ENCODE results near the gene CACNB1. TPM values are rescaled to one million over a fixed set of nuclear protein-coding genes. Genes with fewer than 3 reads are reported as not detected.
A peak's percentile ranks its signal among the peaks of the same experiment; 100 is the strongest.

CACNB1 gene
- total RNA-seq, 2 experiments from 2014 or later: 14.9 to 15.5 TPM

GRCh38 chr17:39195568-39196160, 1.8 kb downstream of the CACNB1 start:
- H3K9me3 Mint-ChIP-seq: no peaks in the 10 kb centered on the region
- DNase-seq (peak in 4 of 14 experiments; percentile 16 to 63 (median 44)), ATAC-seq (ENCODE audit: poor library complexity) (no peak)
- intact Hi-C loops (cut with DNase I, micrococcal nuclease): no loop called here
- peaks cover 51% of the 10 kb centered on the region for H3K4me1 Mint-ChIP-seq (ENCODE audit: low read depth)
- H3K36me3 Mint-ChIP-seq (ENCODE audit: low read depth): peaks cover 20% of the 10 kb centered on the region
- ChIA-PET CTCF (no interaction called here), POLR2A (interaction anchor here (0.9 to 1.0 kb wide), 3 partner anchors 10 to 43 kb away, joined by 3 to 4 read pairs (median 3); no protein-coding TSS in a partner anchor)
- Histone ChIP-seq H3K27ac (ENCODE audit: low read depth in 1 of 2, low read length in 2 of 2) (peak overlapping the region in 1 of 2 donors; percentile 50), H3K27me3 (ENCODE audit: control insufficient read depth in 1 of 2, insufficient read depth in 2 of 2, low read length in 2 of 2) (no peaks in the 10 kb centered on the region), H3K4me1 (ENCODE audit: insufficient read depth, low read length) (peaks cover 62% of the 10 kb centered on the region), H3K36me3 (ENCODE audit: insufficient read depth, low read length) (peaks cover 24% of the 10 kb centered on the region), H3K9me3 (ENCODE audit: control insufficient read depth in 1 of 2, insufficient read depth in 1 of 2, low read length in 2 of 2) (no peaks in the 10 kb centered on the region), H3K4me3 (ENCODE audit: low read length) (peak overlapping the region; percentile 90)
- H3K27me3 Mint-ChIP-seq: no peaks in the 10 kb centered on the region
- peak overlapping the region; percentile 45 for H3K27ac Mint-ChIP-seq
- peak overlapping the region; percentile 84 for H3K4me3 Mint-ChIP-seq
- TF ChIP-seq CTCF (IDR thresholded peaks at IDR 0.05): no peak

GRCh38 chr17:39194985-39195524, 2.4 kb downstream of the CACNB1 start:
- no peaks in the 10 kb centered on the region for H3K9me3 Mint-ChIP-seq
- no peak overlapping the region for H3K27ac Mint-ChIP-seq
- intact Hi-C loops (cut with DNase I, micrococcal nuclease): no loop called here
- Histone ChIP-seq H3K36me3 (ENCODE audit: insufficient read depth, low read length) (peaks cover 30% of the 10 kb centered on the region), H3K27me3 (ENCODE audit: control insufficient read depth in 1 of 2, insufficient read depth in 2 of 2, low read length in 2 of 2) (no peaks in the 10 kb centered on the region), H3K9me3 (ENCODE audit: control insufficient read depth in 1 of 2, insufficient read depth in 1 of 2, low read length in 2 of 2) (no peaks in the 10 kb centered on the region), H3K4me1 (ENCODE audit: insufficient read depth, low read length) (peaks cover 59% of the 10 kb centered on the region), H3K27ac (ENCODE audit: low read depth in 1 of 2, low read length in 2 of 2) (no peak overlapping the region), H3K4me3 (ENCODE audit: low read length) (no peak overlapping the region)
- peaks cover 14% of the 10 kb centered on the region for H3K36me3 Mint-ChIP-seq (ENCODE audit: low read depth)
- DNase-seq (no peak), ATAC-seq (ENCODE audit: poor library complexity) (no peak)
- ChIA-PET POLR2A (interaction anchor here (0.9 kb wide), 2 partner anchors 10 to 43 kb away, joined by 3 to 4 read pairs; no protein-coding TSS in a partner anchor), CTCF (no interaction called here)
- TF ChIP-seq CTCF (IDR thresholded peaks at IDR 0.05): no peak
- H3K27me3 Mint-ChIP-seq: no peaks in the 10 kb centered on the region
- peaks cover 47% of the 10 kb centered on the region for H3K4me1 Mint-ChIP-seq (ENCODE audit: low read depth)
- peak overlapping the region; percentile 44 for H3K4me3 Mint-ChIP-seq

- peaks cover 30% of the 10 kb centered on the region for H3K36me3 ChIP-seq (ENCODE audit: insufficient read depth, low read length)
- no peak overlapping the region for H3K4me3 ChIP-seq (ENCODE audit: low read length)
- ChIA-PET CTCF (no interaction called here), POLR2A (no interaction called here)
- no peaks in the 10 kb centered on the region for H3K9me3 ChIP-seq (ENCODE audit: control insufficient read depth in 1 of 2, insufficient read depth in 1 of 2, low read length in 2 of 2)
- Mint-ChIP-seq H3K4me3 (peak overlapping the region; percentile 62), H3K27ac (peak overlapping the region; percentile 28), H3K9me3 (no peaks in the 10 kb centered on the region), H3K27me3 (no peaks in the 10 kb centered on the region), H3K36me3 (ENCODE audit: low read depth) (peaks cover 9% of the 10 kb centered on the region), H3K4me1 (ENCODE audit: low read depth) (peaks cover 40% of the 10 kb centered on the region)
- H3K4me1 ChIP-seq (ENCODE audit: insufficient read depth, low read length): peaks cover 55% of the 10 kb centered on the region
- no peak for TF ChIP-seq CTCF (IDR thresholded peaks at IDR 0.05)
- intact Hi-C loops (cut with DNase I, micrococcal nuclease): no loop called here
- H3K27ac ChIP-seq (ENCODE audit: low read depth in 1 of 2, low read length in 2 of 2): no peak overlapping the region
- no peaks in the 10 kb centered on the region for H3K27me3 ChIP-seq (ENCODE audit: control insufficient read depth in 1 of 2, insufficient read depth in 2 of 2, low read length in 2 of 2)
- peak in 1 of 14 experiments; percentile 22 for DNase-seq
- ATAC-seq (ENCODE audit: poor library complexity): no peak
These were observed 3.1 kb downstream of the CACNB1 start for GRCh38 chr17:39194089-39194984.

All from CD4-positive, alpha-beta T cell (primary cell).